Cerebellar cortex (tissue), 1 donor: ENCODE data around the gene LEMD2.

Source experiments
- DNase-seq: peaks from one replicate; pipeline ENCODE4 v3.0.0-alpha.2; 2015; ENCODE audit warnings: low spot score

The LEMD2 gene

GRCh38 chr6:33756211-33756954 lies 32.5 kb downstream of the LEMD2 start:
- DNase-seq = no peak

GRCh38 chr6:33755070-33755869 lies 33.7 kb downstream of the LEMD2 start:
- DNase-seq = no peak

GRCh38 chr6:33754222-33754621 lies 34.7 kb downstream of the LEMD2 start:
- DNase-seq = no peak

- DNase-seq = no peak
These were observed 36.3 kb downstream of the LEMD2 start for GRCh38 chr6:33752646-33753015.

- no peak for DNase-seq
These were observed 36.9 kb downstream of the LEMD2 start for GRCh38 chr6:33751771-33752645.

- no peak for DNase-seq
These were observed 38.5 kb downstream of the LEMD2 start for GRCh38 chr6:33750244-33750991.

GRCh38 chr6:33749401-33749800 lies 39.5 kb downstream of the LEMD2 start:
- no peak for DNase-seq

- DNase-seq = no peak
These were observed 40.1 kb downstream of the LEMD2 start for GRCh38 chr6:33748841-33749240.

- no peak for DNase-seq
These were observed 41.1 kb downstream of the LEMD2 start for GRCh38 chr6:33747823-33748222.

- DNase-seq = peak; percentile 64
These were observed 42.3 kb downstream of the LEMD2 start, which contains the start of gene IP6K3 for GRCh38 chr6:33746651-33747100. Gene IP6K3, minus strand, starts transcription at chr6:33746905. Its CDS starts 11,429 bp downstream, at chr6:33735476.

GRCh38 chr6:33746036-33746600 lies 42.8 kb downstream of the LEMD2 start:
- DNase-seq = no peak

- DNase-seq = no peak
These were observed 43.4 kb downstream of the LEMD2 start for GRCh38 chr6:33745548-33745947.

- DNase-seq = no peak
These were observed 43.9 kb downstream of the LEMD2 start for GRCh38 chr6:33744895-33745546.

- peak; percentile 87 for DNase-seq
These were observed 44.7 kb downstream of the LEMD2 start for GRCh38 chr6:33744001-33744848.

- no peak for DNase-seq
These were observed 46.1 kb downstream of the LEMD2 start for GRCh38 chr6:33742837-33743236.

GRCh38 chr6:33742092-33742491 lies 46.8 kb downstream of the LEMD2 start:
- no peak for DNase-seq

GRCh38 chr6:33740794-33741193 lies 48.1 kb downstream of the LEMD2 start:
- no peak for DNase-seq

- DNase-seq = peak; percentile 97
These were observed 48.7 kb downstream of the LEMD2 start for GRCh38 chr6:33740204-33740608.

GRCh38 chr6:33739571-33739970 lies 49.4 kb downstream of the LEMD2 start:
- DNase-seq = no peak

GRCh38 chr6:33738879-33739278 lies 50.1 kb downstream of the LEMD2 start:
- DNase-seq = no peak
